ENCODE data around the gene FMO3. TPM values are rescaled to one million over a fixed set of nuclear protein-coding genes. Genes with fewer than 3 reads are reported as not detected.

The FMO3 gene
- total RNA-seq, 1 experiment from 2014 or later = 0.12 TPM

DNA sequence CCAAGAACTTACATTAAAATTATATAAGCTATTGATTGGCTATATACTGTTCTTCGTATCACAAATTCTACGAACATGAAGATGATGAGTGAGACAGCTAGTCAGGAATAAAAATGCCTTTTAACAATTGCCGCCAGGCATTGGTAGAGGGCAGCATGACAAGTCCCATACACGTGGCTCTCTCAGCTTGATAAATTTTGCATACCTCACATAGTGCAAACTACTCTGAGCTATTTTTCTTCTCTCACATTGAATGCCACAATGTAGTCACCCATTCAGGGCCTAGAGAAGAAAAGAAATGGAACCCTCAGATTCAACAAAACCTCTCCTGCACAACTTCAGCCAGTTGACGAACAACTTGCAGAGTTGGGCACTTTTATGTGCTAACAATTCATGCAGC, 67.4 kb downstream of the FMO3 start:
- Histone ChIP-seq H3K9ac (ENCODE audit: low read length) (no peak overlapping the region), H3K4me2 (ENCODE audit: low read length) (no peak overlapping the region), H3K79me2 (ENCODE audit: insufficient read depth, low read length) (no peaks in the 10 kb centered on the region), H2AFZ (ENCODE audit: low read depth, low read length, poor library complexity, severe bottlenecking) (no peak overlapping the region), H3K36me3 (ENCODE audit: control insufficient read depth in 1 of 2, insufficient read depth in 2 of 2, low read length in 2 of 2) (no peaks in the 10 kb centered on the region), H3K4me1 (ENCODE audit: control insufficient read depth in 1 of 2, insufficient read depth in 2 of 2, low read length in 2 of 2) (no peaks in the 10 kb centered on the region), H3K4me3 (replicated peaks in 1 of 2; ENCODE audit: low read depth in 1 of 2, low read length in 2 of 2) (no peak overlapping the region), H4K20me1 (ENCODE audit: insufficient read depth) (no peaks in the 10 kb centered on the region), H3K9me3 (ENCODE audit: control insufficient read depth in 1 of 2, insufficient read depth in 1 of 2, low read depth in 1 of 2, low read length in 2 of 2) (no peaks in the 10 kb centered on the region), H3K27ac (ENCODE audit: low read depth, low read length) (no peak overlapping the region), H3K27me3 (ENCODE audit: insufficient read depth, low read length) (no peaks in the 10 kb centered on the region), H3K9me2 (ENCODE audit: insufficient read depth) (no peaks in the 10 kb centered on the region)
- ChIA-PET POLR2A (no interaction called here), RAD21 (ENCODE audit: low non-redundant PET in 1 of 2, low total read pairs in 2 of 2, uncharacterized antibody in 2 of 2, unreplicated experiment in 2 of 2) (no interaction called here), CTCF (no interaction called here)
- intact Hi-C loops (cut with micrococcal nuclease) = no loop called here
- BruUV-seq (replicated peaks) = no TSS peak
- ATAC-seq (no peak), DNase-seq (ENCODE audit: low read depth, low spot score) (no peak)
- no peak for TF ChIP-seq SIN3A (IDR thresholded peaks at IDR 0.05; ENCODE audit: low read depth)
- no peak for TF ChIP-seq POLR2AphosphoS5 (IDR thresholded peaks at IDR 0.05; ENCODE audit: low read depth, low read length)
- no peak for TF ChIP-seq RAD21 (IDR thresholded peaks at IDR 0.05; ENCODE audit: low read depth)
- no peak for TF ChIP-seq SP1 (IDR thresholded peaks at IDR 0.05; ENCODE audit: low read depth)
- TF ChIP-seq CBX3 (IDR thresholded peaks at IDR 0.05; ENCODE audit: low read depth) = no peak
- TF ChIP-seq EGR1 (IDR thresholded peaks at IDR 0.05; ENCODE audit: low read depth) = no peak
- TF ChIP-seq ELF1 (IDR thresholded peaks at IDR 0.05; ENCODE audit: borderline replicate concordance, low read depth) = no peak
- TF ChIP-seq, protein P1, sequence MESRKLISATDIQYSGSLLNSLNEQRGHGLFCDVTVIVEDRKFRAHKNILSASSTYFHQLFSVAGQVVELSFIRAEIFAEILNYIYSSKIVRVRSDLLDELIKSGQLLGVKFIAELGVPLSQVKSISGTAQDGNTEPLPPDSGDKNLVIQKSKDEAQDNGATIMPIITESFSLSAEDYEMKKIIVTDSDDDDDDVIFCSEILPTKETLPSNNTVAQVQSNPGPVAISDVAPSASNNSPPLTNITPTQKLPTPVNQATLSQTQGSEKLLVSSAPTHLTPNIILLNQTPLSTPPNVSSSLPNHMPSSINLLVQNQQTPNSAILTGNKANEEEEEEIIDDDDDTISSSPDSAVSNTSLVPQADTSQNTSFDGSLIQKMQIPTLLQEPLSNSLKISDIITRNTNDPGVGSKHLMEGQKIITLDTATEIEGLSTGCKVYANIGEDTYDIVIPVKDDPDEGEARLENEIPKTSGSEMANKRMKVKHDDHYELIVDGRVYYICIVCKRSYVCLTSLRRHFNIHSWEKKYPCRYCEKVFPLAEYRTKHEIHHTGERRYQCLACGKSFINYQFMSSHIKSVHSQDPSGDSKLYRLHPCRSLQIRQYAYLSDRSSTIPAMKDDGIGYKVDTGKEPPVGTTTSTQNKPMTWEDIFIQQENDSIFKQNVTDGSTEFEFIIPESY (IDR thresholded peaks at IDR 0.05; ENCODE audit: extremely low read depth, insufficient replicate concordance, low read length) = no peak
- no peak for TF ChIP-seq ZFX (IDR thresholded peaks at IDR 0.05)
- TF ChIP-seq, protein P2, sequence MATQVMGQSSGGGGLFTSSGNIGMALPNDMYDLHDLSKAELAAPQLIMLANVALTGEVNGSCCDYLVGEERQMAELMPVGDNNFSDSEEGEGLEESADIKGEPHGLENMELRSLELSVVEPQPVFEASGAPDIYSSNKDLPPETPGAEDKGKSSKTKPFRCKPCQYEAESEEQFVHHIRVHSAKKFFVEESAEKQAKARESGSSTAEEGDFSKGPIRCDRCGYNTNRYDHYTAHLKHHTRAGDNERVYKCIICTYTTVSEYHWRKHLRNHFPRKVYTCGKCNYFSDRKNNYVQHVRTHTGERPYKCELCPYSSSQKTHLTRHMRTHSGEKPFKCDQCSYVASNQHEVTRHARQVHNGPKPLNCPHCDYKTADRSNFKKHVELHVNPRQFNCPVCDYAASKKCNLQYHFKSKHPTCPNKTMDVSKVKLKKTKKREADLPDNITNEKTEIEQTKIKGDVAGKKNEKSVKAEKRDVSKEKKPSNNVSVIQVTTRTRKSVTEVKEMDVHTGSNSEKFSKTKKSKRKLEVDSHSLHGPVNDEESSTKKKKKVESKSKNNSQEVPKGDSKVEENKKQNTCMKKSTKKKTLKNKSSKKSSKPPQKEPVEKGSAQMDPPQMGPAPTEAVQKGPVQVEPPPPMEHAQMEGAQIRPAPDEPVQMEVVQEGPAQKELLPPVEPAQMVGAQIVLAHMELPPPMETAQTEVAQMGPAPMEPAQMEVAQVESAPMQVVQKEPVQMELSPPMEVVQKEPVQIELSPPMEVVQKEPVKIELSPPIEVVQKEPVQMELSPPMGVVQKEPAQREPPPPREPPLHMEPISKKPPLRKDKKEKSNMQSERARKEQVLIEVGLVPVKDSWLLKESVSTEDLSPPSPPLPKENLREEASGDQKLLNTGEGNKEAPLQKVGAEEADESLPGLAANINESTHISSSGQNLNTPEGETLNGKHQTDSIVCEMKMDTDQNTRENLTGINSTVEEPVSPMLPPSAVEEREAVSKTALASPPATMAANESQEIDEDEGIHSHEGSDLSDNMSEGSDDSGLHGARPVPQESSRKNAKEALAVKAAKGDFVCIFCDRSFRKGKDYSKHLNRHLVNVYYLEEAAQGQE (IDR thresholded peaks at IDR 0.05; ENCODE audit: low read depth) = no peak
- TF ChIP-seq, protein P3, sequence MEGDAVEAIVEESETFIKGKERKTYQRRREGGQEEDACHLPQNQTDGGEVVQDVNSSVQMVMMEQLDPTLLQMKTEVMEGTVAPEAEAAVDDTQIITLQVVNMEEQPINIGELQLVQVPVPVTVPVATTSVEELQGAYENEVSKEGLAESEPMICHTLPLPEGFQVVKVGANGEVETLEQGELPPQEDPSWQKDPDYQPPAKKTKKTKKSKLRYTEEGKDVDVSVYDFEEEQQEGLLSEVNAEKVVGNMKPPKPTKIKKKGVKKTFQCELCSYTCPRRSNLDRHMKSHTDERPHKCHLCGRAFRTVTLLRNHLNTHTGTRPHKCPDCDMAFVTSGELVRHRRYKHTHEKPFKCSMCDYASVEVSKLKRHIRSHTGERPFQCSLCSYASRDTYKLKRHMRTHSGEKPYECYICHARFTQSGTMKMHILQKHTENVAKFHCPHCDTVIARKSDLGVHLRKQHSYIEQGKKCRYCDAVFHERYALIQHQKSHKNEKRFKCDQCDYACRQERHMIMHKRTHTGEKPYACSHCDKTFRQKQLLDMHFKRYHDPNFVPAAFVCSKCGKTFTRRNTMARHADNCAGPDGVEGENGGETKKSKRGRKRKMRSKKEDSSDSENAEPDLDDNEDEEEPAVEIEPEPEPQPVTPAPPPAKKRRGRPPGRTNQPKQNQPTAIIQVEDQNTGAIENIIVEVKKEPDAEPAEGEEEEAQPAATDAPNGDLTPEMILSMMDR (IDR thresholded peaks at IDR 0.05 in 2 of 3, conservative IDR thresholded peaks at IDR 0.05 in 1 of 3; ENCODE audit: borderline replicate concordance in 1 of 3, insufficient read depth in 1 of 3, low read depth in 2 of 3, low read length in 2 of 3) = no peak
- TF ChIP-seq, protein P4, sequence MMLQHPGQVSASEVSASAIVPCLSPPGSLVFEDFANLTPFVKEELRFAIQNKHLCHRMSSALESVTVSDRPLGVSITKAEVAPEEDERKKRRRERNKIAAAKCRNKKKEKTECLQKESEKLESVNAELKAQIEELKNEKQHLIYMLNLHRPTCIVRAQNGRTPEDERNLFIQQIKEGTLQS (IDR thresholded peaks at IDR 0.05) = no peak
- TF ChIP-seq, protein P5, sequence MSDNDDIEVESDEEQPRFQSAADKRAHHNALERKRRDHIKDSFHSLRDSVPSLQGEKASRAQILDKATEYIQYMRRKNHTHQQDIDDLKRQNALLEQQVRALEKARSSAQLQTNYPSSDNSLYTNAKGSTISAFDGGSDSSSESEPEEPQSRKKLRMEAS (IDR thresholded peaks at IDR 0.05) = no peak
- TF ChIP-seq TCF7L2 (IDR thresholded peaks at IDR 0.05; ENCODE audit: borderline replicate concordance, extremely low read depth, insufficient read depth, insufficient read length) = no peak
- no peak for TF ChIP-seq POLR2A (IDR thresholded peaks at IDR 0.05; ENCODE audit: borderline replicate concordance, extremely low read depth, insufficient read depth, insufficient read length)
- TF ChIP-seq YY1 (IDR thresholded peaks at IDR 0.05; ENCODE audit: extremely low read depth, insufficient replicate concordance, low read depth, low read length) = no peak
- TF ChIP-seq EZH2phosphoT487 (IDR thresholded peaks at IDR 0.05; ENCODE audit: borderline replicate concordance) = no peak
- no peak for TF ChIP-seq JUND (IDR thresholded peaks at IDR 0.05)
- no peak for TF ChIP-seq FOSL1 (IDR thresholded peaks at IDR 0.05; ENCODE audit: low read depth)

Data from HCT116 (cell line).